HG03045 (cell line): Measurements from ENCODE around the gene KRT80.

Source experiments
- ATAC-seq: cut with Tn5 transposase; IDR thresholded peaks from one replicate; pipeline ENCODE4 v1.9.1; 2021; ENCODE audit warnings: mild to moderate bottlenecking, moderate library complexity; ENCODE audit not compliant: unreplicated experiment

The KRT80 gene

DNA sequence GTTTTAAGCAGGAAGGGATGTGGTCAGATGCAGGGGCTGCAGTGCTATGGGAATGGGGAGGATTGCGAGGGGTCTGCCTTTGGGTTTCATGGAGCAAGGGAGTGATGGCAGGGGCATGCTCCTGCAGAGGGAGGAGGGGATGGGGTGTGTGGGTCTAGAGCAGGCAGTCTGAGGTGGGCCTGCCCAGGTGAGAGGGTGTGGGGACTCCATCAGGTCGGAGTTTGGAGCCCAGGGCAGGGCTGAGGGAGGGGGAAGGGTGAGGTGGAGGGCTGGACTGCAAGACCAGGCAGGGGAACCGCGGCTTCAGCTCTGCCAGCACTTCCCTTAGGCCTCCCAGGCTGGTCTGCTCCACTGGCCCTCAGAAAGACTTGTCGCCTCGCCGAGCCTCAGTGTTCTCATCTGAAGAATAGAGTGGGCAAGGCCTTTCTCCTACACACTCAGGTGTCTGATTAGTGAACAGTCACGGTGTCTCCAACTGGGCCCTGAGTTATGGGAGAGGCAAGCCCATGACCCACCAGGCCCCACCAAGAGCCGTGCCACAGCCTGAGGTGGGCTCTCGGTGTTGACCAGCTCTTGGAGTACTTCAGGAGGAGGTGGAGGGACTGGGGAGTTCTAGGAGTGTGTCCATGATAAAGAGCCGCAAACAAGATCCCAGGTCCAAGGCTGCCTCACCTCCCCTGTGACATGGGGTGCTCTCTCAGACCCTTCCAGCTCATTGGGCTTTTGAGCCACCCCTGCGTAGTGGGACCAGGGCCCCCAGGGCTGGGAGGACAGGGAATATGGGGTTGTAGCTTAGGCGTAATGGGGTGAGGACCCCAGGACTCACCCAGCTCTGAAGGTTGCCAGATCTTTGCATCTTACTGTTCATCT lies 20.1 kb upstream of the KRT80 start:
- ATAC-seq: no peak

- ATAC-seq: no peak
These were observed 19.3 kb upstream of the KRT80 start for GRCh38 chr12:52210925-52211650.

DNA sequence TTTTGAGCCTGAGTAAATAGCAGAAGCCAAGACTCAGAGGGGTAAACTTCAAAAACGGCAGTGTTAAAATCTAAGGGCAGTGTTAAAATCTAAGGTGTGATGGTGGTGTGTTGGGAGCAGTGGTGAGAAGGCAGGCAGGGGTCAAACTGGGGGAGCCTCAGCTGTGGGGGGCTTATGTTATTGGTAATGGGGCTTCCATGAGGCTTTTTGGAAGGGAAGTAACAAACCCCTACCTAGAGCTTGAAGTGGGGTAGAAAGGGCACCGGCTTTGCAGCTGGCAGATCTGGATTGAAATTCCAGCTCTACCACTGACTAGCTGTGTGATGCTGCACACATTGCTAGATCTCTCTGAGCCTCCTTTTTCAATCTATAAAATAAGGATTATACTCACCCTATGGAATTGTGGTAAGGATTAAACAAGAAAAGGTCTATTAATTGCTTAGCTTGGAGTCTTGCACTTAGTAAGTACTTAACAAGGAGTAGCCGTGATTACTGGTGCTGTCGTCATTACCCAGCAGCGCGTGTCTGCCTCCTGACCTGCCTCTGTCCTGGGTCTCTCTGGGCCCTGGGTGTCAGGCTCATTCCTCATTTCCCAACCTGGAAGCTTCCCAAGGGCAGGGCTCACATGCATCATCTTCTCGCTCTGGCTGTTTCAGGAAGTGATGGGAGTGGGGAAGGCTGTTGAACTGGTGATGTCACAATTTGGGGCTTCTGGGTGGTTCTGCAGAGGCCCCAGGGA lies 18.5 kb upstream of the KRT80 start:
- ATAC-seq: no peak

GRCh38 chr12:52209321-52209720 lies 17.5 kb upstream of the KRT80 start:
- no peak for ATAC-seq

GRCh38 chr12:52208424-52209165 lies 16.8 kb upstream of the KRT80 start:
- no peak for ATAC-seq

DNA sequence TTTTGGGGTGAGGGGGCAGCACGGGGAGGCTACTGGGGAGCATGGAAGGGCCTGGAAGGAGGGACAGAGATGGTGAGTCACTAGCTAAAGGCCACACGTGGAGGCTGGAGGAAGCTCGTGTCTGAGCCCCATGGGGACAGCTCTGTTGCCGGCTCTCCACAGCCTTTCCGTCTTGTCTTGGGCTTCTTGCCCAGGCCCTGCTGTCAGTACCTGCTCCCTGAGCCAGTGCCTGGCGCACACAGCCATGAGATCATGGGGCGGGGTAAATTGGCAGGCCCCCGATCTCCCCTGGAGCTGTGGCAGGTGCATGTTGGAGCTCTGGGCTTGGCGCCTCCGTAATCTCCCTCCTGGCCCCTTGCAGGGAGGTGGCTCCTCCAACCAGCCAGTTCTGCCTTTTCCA lies 16.1 kb upstream of the KRT80 start:
- ATAC-seq: no peak

DNA sequence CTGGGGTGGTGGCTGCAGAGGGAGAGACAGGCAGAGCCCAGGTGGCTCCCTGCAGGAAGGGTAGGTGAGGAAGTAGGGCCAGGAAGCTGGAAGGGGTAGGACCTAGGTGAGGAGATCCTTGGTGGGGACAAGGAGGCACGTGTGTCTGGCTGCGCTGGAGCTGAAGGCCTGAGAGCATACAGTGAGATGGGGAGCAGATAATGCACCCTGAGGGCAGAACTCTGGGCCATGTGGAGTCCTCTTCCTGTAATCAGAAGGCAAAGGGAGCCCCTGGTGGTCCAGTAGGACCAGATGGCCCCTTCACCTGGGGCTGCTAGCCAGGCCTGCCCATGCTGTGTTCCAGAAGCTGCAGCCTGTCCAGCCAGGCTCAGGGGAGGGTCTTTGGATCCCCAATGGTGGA lies 15.3 kb upstream of the KRT80 start:
- no peak for ATAC-seq

GRCh38 chr12:52206304-52207040 lies 14.7 kb upstream of the KRT80 start:
- no peak for ATAC-seq

DNA sequence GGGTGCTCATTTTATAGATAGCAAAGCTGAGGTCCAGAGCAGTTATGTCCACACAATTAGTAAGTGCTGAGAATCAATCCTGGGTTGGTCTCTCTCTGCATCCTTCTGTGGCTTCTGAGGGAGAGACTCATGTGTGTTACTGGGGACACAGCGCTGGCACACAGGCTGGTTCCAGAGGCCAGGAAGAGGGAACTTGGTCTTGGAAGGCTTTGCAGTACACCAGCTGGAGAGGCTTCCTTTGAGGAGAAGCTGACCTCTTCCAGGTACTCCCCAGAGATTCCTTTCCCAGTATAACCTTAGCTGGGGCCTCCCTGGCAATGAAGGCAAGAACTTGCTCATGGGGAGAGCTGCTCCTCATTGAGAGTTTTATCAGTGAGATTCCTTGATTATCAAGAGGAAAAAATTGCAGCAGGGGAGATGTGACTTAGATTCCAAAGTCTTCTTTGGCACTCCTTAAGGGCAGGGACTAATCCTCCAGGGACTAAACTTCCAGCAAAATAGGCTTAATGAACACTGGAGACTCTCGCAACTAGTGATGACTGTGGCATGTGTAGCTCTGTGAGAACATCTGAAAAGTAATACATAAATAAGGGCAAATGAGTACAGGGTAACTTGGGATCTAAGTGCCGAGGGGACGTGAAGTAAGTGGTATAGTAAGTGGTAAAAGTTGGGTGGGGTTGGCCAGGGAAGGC lies 13.9 kb upstream of the KRT80 start:
- ATAC-seq: no peak

GRCh38 chr12:52204931-52205505 lies 13.2 kb upstream of the KRT80 start:
- no peak for ATAC-seq

DNA sequence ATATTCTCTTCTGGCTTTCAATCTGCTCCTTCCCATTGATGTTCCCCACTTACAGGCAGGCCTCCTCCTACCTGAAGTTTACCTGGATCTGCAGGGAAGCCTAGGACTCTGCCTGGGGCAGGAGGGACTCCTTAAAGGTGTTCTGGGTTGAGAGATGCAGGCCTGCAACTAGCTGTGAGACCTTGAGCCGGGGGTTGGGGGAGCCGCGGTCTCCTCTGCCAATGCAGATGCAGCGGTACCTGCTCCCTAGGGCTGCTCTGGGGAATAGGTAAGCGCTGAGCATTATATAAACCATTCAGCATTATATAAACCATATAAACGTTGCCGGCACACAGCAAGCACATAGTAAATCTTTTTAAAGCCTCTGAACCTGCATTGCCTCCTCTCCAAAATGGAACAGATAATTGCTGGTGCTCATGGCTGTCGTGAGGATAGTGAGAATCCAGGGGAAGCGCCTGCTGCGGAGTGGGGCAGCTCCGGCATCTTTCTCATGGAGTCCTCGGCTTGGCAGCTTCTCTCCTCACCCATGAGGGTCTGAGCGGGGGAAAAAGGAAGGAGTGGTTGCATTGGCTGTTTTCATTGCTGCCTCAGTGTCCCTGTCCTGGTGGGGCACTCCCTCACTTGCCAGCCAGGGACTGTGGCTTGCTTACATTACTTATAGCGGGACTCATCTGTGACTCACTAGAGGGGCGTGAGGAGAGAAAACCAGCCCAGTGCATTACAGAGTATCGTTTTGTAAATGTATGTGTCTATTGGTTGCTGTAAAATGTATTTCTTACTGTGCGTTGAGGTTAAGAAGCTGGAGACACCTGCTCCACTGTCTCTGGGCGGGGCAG lies 12.5 kb upstream of the KRT80 start:
- ATAC-seq: no peak

GRCh38 chr12:52203079-52203921 lies 11.5 kb upstream of the KRT80 start:
- ATAC-seq: no peak

DNA sequence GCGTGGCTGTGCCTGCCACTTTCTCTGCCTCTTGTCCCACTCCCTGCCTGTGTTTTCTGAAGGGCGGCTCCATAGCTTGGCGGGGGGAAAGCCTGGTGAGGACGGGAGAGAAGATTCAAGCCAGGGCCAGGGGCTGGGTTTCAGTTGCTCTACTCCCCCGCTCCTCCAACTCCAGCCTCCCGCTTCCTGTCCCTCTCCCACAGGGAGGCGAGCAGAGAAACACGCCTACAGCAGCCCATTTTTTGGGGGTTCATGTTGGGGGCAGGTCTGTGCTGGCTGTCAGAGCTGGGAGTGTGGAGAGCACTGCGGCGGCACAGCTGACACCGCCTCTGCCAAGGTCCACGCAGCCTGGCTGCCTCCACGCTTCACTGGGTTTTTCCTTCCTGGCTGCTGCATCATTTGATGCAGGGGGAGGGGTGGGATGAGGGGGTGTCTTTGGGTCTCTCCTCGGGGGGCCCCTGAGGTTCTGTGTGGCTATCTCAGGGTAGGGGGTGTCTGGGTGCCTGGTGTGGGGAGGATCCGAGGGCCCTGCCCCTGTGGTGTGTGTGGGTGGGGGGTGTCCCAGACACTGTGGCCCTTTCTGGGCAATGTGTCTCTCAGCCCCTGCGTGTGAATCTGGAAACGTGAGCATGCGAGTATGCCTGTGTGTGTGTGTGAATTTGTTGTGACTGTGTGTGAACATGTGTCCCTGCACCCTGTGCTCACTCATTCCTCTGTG lies 10.7 kb upstream of the KRT80 start:
- ATAC-seq: no peak

GRCh38 chr12:52201451-52201839 lies 9.6 kb upstream of the KRT80 start:
- ATAC-seq: no peak

DNA sequence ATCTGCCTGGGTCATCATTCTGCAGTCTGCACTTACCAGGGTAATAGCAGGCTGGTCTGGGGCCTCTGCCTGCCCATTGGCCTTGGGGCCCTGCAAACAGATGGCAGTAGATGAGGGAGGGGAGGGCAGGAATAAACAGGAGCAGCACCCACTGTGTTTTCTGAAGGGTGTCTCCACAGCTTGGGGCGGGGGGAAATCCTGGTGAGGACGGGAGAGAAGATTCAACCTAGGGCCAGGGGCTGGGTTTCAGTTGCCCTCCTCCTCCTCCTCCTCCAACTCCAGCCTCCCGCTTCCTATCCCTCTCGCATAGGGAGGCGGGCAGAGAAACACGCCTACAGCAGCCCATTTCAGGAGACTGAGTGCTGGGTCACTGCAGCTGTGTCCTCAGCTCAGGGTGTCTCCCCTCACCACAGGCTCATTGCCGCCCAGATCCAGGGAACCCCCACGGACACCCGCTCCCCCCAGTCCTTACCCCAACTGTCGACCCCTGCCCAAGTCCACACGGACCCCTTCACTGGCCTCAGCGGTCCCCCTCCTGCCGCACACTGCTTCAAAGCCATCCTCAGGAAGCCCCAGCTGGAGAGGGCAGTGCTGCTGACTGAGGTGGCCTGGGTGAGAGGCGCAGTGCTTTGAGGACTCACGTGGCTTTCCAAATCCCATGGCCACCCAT lies 9.1 kb upstream of the KRT80 start:
- ATAC-seq: no peak

DNA sequence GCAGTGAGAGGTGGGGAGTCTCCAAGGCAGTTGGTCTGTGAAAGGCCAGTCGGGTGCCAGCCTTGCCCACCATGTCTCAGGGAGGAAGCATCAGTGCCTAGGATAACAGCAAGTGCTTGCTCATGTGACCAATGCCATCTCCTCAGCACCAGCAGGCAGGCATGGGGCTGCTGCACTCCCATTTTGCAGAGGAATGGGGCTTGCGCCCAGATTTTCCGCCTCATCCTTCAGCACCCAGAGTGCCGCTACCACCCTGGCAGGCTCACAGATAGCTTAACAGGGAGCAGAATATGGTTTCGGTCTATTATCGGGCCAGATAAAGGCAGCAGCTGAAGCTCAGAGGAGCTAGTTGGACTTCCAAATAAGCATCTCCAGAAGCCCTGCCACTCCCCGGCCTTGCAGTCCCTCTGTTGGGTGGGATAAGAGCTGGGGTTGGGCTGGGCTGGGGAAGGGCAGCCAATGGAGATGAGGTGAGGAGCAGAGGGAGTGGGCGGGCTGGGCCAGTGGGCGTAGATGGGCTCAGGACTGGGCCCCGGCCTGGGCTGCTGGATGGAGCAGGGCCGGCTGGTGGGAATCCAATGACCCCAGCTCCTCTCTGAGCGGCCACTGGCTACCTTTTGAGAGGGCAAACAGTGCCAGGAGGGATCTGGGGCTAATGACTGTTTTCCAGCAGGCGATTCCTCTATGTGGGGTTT lies 8.4 kb upstream of the KRT80 start:
- ATAC-seq: no peak
